Stimulated activated CD8-positive, alpha-beta memory T cell treated with anti-CD3 and anti-CD28 coated beads, Interleukin-7, amount 100 ng/mL, for 4 hours (primary cell): ENCODE results near the gene ST6GAL2.

Source experiments
- DNase-seq, 2 donors: peaks; one replicate each; pipeline ENCODE4 v3.0.0-alpha.2; 2020; ENCODE audit warnings: low read depth in 2 of 2

The ST6GAL2 gene

GRCh38 chr2:106863387-106863786 is 22.6 kb downstream of the ST6GAL2 start:
- DNase-seq: no peak

DNA sequence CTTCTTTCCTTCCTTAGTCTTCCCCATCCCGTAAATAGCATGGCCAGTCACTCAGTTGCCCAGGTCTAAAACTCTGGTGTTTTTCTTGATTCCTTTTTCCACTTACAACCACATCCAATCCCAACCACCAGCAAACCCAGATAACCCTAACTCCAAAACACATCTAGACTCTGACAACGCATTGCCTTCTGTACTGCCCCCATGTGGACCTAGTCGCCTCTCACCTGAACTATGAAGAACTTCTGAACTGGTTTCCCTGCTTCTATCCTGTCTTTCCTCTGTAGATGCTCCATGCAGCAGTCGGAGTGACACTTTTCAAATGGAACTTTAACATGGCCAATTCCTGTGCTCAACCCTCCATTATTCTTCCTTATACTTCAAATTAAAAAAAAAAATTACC is 26.5 kb downstream of the ST6GAL2 start:
- DNase-seq: no peak

GRCh38 chr2:106858810-106859209 is 27.2 kb downstream of the ST6GAL2 start:
- DNase-seq: no peak

DNA sequence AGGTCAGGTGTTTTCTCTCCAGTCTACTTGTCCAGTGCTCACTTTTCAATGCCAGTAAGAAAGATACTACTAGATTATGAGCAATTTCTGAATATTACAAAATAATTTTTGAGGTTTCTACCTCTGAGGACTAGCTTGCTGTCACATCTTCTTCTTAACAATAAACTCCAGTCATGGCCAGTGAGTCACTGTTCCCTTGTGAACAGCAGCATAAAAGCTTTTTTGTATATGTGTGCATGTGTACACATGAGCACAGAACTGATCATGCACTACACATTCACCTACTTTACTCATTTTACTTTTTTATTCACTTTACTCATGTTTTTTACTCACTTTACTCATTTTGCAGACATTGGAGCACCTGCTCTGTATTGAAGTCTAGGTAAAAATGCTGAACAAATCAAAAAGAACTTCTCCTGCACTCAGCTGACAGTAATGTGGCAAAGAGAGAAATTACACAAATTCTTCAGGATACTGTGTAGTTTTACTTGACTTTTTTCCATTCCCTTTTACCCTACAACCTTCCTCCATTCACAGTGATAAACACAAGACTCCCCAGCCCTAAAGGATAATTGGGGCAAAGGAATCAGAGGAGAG is 28.0 kb downstream of the ST6GAL2 start:
- no peak for DNase-seq

DNA sequence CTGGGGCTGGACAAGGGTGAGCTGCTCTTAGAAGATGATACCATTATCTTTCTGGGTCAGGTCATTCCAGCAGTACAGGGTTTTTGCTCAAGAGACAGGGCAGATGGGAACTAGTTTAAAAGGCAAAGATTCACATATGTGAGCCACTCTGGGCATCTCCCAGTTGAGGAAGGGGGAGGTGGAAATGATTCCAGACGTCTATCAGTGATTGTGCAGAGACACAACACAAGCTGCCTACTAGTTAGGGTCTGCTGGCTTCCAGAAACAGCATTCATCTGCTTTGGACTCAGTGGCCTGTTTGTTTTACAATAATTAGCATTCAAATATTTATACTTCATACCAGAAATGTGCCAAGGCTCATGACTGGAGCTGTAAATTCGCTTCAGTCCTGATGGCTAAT is 32.3 kb downstream of the ST6GAL2 start:
- DNase-seq: no peak

DNA sequence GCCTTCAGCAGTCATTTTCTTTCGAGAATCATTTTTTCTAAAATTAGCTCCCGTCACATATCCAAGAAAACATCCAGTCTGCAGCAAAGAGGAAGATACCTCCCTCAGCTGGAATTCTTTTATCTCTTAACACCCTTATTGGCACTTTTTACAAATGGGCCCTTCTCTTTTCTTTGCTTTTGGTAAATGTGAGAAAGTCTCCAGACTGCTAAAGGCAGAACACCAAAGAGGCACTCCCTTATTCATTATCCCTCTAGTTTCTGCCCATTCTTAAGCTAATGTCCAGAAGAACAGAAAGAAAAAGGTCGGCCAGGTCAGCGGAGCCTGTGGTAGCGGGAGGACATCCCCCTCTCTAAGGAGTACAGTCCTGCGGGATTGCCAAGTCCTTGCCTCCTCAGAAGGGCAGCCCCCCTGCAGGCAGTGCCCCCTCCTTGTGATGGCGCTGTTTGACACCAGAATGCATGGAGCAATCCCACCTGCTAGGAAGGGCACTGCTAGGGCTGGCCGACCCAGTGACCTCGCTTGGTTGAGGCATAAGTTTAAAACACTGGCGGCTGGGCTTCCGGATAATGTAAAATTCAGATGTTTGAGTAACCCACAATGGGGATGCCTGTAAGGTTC is 34.0 kb downstream of the ST6GAL2 start:
- no peak for DNase-seq

DNA sequence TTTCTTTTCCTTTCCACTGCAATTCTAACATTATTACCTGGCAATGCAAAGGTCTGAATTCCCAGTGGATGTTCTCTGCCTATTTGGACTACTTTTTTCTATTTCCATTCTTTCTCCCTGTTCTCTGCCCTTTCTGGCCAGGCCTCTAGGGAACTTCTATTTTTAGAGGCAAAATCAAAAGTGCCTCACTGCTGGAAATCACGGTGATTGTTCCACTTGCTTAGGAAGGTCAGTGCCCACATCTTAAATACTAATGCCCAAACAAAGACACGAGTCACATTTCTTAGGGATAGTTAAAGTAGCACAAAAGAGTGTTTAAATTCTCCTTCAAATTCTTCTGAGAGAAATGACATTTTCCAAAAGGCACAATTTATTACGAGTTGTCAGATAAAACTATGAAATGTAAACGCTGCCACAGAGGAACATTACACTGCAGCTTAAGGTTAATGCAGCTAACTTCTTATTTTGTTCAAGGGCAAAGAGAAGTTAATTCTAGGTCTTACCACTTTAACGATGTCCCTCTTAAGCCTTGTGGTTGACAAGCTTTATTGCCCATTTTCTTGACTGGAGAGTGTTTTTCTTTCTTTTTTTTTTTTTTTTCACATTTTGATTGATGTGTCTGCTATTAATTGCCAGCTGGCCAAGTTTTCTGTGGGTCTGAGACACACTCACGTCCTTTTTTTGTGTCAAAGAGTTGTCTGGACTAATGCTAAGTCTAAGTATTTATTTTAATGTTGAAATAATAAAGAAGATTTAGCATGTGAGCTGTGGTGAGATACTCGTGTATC is 34.7 kb downstream of the ST6GAL2 start:
- no peak for DNase-seq

GRCh38 chr2:106849253-106849652 is 36.7 kb downstream of the ST6GAL2 start:
- DNase-seq: no peak

GRCh38 chr2:106847366-106847765 is 38.6 kb downstream of the ST6GAL2 start:
- no peak for DNase-seq

- no peak for DNase-seq
Measured at GRCh38 chr2:106845716-106846115, 40.3 kb downstream of the ST6GAL2 start.

GRCh38 chr2:106843910-106844250 is 42.1 kb downstream of the ST6GAL2 start:
- DNase-seq: no peak

GRCh38 chr2:106843001-106843909 is 42.7 kb downstream of the ST6GAL2 start:
- DNase-seq: no peak

DNA sequence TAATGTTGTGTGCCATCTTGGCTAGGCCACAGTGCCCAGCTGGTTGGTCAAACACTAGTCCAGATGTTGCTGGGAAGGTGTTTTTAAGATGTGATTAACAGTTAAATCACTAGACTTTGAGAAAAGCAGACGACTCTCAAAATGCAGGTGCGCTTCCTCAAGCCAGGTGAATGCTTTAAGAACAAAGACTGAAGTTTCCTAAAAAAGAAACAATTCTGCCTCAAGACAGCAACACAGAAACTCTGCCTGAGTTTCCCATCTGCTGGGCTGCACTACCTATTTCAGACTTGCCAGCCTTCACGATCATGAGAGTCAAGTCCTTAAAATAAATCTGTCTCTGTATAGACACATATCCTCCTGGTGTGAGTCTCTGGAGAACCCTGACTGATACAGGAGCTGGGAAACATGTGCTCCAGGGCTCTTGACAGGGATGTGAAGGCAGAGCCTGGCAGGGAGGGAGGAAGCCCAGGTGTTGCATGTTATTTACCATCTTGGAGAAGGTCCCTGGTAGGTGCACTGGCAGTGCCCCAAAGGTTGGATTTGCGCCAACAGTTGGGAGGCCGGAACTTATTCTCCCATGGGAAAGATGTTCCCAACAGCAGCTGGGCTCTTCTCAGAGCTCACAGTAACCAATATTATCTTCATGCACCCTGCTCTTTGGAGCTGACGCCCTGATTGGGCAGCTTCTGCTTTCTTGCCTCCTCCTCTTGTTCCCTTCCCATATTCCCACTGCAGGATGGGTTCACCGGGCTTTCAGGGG is 43.9 kb downstream of the ST6GAL2 start:
- DNase-seq: no peak

DNA sequence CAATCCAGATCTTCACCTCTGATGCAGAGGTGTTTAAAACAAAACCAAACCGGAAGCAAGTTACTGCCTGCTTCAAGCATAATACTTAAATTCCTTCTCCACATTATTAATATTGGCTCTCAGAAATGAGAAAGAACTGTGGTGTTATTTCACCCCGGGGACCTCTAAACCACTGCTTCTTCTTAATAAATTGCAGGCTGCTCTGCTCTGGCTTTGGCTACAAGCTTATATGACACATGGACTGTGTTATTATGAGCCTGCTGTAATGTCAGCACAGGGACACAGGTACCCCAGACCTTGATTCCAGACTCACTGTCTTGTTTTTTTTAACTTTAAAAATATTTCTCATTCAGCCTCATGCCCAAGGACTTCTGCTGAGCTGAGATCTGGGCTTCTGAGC is 45.1 kb downstream of the ST6GAL2 start:
- DNase-seq: no peak

GRCh38 chr2:106839849-106840595 is 45.9 kb downstream of the ST6GAL2 start:
- DNase-seq: no peak

DNA sequence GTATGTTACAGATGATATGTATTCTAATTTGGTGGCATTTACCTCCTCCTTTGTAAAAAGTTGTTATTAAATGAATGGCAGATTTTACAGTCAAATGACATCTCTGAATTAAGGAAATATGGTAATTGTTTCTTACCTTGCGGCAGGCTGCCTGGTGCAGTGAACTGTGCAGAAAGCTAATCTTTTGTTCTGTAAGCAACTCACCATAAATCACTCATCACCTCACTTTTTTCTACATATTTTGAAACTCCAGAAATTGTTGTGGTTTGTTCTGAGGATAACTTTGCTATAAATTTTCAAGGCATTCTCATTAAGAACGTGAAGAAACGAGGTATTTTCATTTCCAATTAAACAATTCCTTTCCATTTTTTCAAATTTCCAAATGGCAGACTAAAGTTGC is 52.7 kb downstream of the ST6GAL2 start:
- no peak for DNase-seq

GRCh38 chr2:106831816-106832569 is 54.0 kb downstream of the ST6GAL2 start:
- DNase-seq: no peak

GRCh38 chr2:106831241-106831640 is 54.7 kb downstream of the ST6GAL2 start:
- DNase-seq: no peak

- DNase-seq: no peak
Measured at GRCh38 chr2:106830191-106830590, 55.8 kb downstream of the ST6GAL2 start.

GRCh38 chr2:106828119-106828518 is 57.8 kb downstream of the ST6GAL2 start:
- no peak for DNase-seq
